OCI-LY3 (cell line): ENCODE measurements around the gene FKBP2.

Experiments
- CTCF ChIP-seq: fragments of 200-600, 300-600 bp; sonication (generic); IDR thresholded peaks from 2 replicates; pipeline ENCODE4 v1.5.1; 2014; ENCODE audit warnings: antibody characterized with exemption, low read length, low read depth
- EZH2phosphoT487 ChIP-seq: fragments of 200-600 bp; shearing (Covaris generic); IDR thresholded peaks from 2 replicates; pipeline ENCODE4 v1.6.1; 2018; ENCODE audit warnings: antibody characterized with exemption, mixed run types, low read depth

GRCh38 chr11:64250415-64251015, 9.6 kb downstream of the FKBP2 start:
- TF ChIP-seq CTCF (no peak), EZH2phosphoT487 (no peak)
